ENCODE measurements around the gene MTMR12. TPM values are rescaled to one million over a fixed set of nuclear protein-coding genes. Genes with fewer than 3 reads are reported as not detected.

MTMR12 gene
- total and polyA plus RNA-seq, 2 donors (not counting 1 experiment from before 2014, with no cell fraction given): 9.6 to 29.2 TPM

GRCh38 chr5:32263684-32264083, 49.1 kb downstream of the MTMR12 start:
- no peaks in the 10 kb centered on the region for H3K27me3 ChIP-seq (replicated peaks in 1 of 4; ENCODE audit: control extremely low read depth in 1 of 4, control insufficient read depth in 3 of 4, insufficient read depth in 4 of 4, low read length in 3 of 4)
- POLR2A ChIA-PET: no interaction called here
- no peak overlapping the region for H3K4me3 ChIP-seq (ENCODE audit: control extremely low read depth in 1 of 5, extremely low read depth in 1 of 5, insufficient read depth in 1 of 5, low read depth in 2 of 5, low read length in 4 of 5)
- peaks cover 0 to 9% (median 0%) of the 10 kb centered on the region in 3 donors for H3K9me3 ChIP-seq (ENCODE audit: control extremely low read depth in 1 of 3, control insufficient read depth in 2 of 3, insufficient read depth in 1 of 3, low read length in 2 of 3)
- H4K20me1 ChIP-seq (ENCODE audit: control insufficient read depth, insufficient read depth, low read length, poor library complexity, severe bottlenecking): no peaks in the 10 kb centered on the region
- H3K9ac ChIP-seq (ENCODE audit: low read length): no peak overlapping the region
- no peak overlapping the region for H3K4me3 Mint-ChIP-seq
- H3K9me3 Mint-ChIP-seq (ENCODE audit: insufficient read depth): no peaks in the 10 kb centered on the region
- no peak overlapping the region for H2AFZ ChIP-seq (ENCODE audit: insufficient read depth, low read depth, low read length, poor library complexity, severe bottlenecking)
- H3K4me1 Mint-ChIP-seq: peaks cover 13% of the 10 kb centered on the region
- no peak overlapping the region for H3K27ac Mint-ChIP-seq
- CTCF ChIA-PET: no interaction called here
- no peak overlapping the region for H3K4me2 ChIP-seq (replicated peaks; ENCODE audit: low read depth, low read length, poor library complexity, severe bottlenecking)
- DNase-seq: no peak
- H3K27me3 Mint-ChIP-seq: no peaks in the 10 kb centered on the region
- no peak overlapping the region for H3K27ac ChIP-seq (ENCODE audit: low read length in 2 of 2)
- 91% methylated on average over 1 of the region's 4 CpGs for WGBS (ENCODE audit: insufficient coverage)
- intact Hi-C loops (cut with micrococcal nuclease): no loop called here
- TF ChIP-seq EZH2 (IDR thresholded peaks at IDR 0.05; ENCODE audit: borderline replicate concordance, insufficient read depth, low read depth, low read length, poor library complexity, severe bottlenecking) (no peak), CTCF (IDR thresholded peaks at IDR 0.05) (no peak)
- peaks cover 15 to 73% of the 10 kb centered on the region in 2 experiments for H3K36me3 ChIP-seq (replicated peaks in 1 of 2; ENCODE audit: control extremely low read depth in 1 of 2, control insufficient read depth in 1 of 2, extremely low read depth in 1 of 2, insufficient read depth in 2 of 2, low read length in 1 of 2)
- H3K79me2 ChIP-seq (ENCODE audit: control insufficient read depth, insufficient read depth, low read length): no peaks in the 10 kb centered on the region
- H3K4me1 ChIP-seq (ENCODE audit: control insufficient read depth in 2 of 2, insufficient read depth in 2 of 2, low read length in 2 of 2): peaks cover 6 to 9% of the 10 kb centered on the region in 2 donors
- no peak for ATAC-seq (ENCODE audit: low read depth)

DNA sequence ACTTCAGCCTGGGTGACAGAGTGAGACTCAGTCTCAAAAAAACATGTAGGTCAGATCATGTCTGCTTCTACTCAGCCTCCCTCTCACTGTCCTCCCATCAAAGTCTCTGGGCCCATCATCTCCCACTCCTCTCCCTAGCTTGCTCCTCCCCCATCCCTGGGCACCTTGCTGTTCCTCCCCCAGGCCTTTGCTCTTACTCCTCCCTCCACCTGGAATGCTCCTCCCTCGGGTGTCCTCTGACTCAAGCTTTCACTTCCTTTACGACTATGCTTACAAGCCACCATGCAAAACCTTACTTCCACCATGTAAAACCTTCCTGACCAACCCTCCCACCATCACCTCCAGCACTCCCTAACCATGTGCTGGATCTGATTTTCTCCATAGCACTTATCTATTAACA, 51.5 kb downstream of the MTMR12 start:
- intact Hi-C loops (cut with micrococcal nuclease): no loop called here
- Mint-ChIP-seq H3K27ac (peak overlapping the region; percentile 69), H3K9me3 (ENCODE audit: insufficient read depth) (no peaks in the 10 kb centered on the region), H3K4me3 (no peak overlapping the region), H3K4me1 (peaks cover 13% of the 10 kb centered on the region), H3K27me3 (no peaks in the 10 kb centered on the region)
- peaks cover 6 to 9% of the 10 kb centered on the region in 2 donors for H3K4me1 ChIP-seq (ENCODE audit: control insufficient read depth in 2 of 2, insufficient read depth in 2 of 2, low read length in 2 of 2)
- H3K9ac ChIP-seq (ENCODE audit: low read length): no peak overlapping the region
- peak overlapping the region in 1 of 2 donors; percentile 16 for H3K27ac ChIP-seq (ENCODE audit: low read length in 2 of 2)
- POLR2A ChIA-PET: no interaction called here
- DNase-seq: peak; percentile 39
- H3K79me2 ChIP-seq (ENCODE audit: control insufficient read depth, insufficient read depth, low read length): no peaks in the 10 kb centered on the region
- peak; percentile 36 for ATAC-seq (ENCODE audit: low read depth)
- CTCF ChIA-PET: no interaction called here
- H3K4me2 ChIP-seq (replicated peaks; ENCODE audit: low read depth, low read length, poor library complexity, severe bottlenecking): peak overlapping the region; percentile 31
- H3K9me3 ChIP-seq (ENCODE audit: control extremely low read depth in 1 of 3, control insufficient read depth in 2 of 3, insufficient read depth in 1 of 3, low read length in 2 of 3): peaks cover 0 to 9% (median 0%) of the 10 kb centered on the region in 3 donors
- no peak for TF ChIP-seq EZH2 (IDR thresholded peaks at IDR 0.05; ENCODE audit: borderline replicate concordance, insufficient read depth, low read depth, low read length, poor library complexity, severe bottlenecking)
- no peak for TF ChIP-seq CTCF (IDR thresholded peaks at IDR 0.05)
- no peak overlapping the region for H2AFZ ChIP-seq (ENCODE audit: insufficient read depth, low read depth, low read length, poor library complexity, severe bottlenecking)
- H3K27me3 ChIP-seq (replicated peaks in 1 of 4; ENCODE audit: control extremely low read depth in 1 of 4, control insufficient read depth in 3 of 4, insufficient read depth in 4 of 4, low read length in 3 of 4): no peaks in the 10 kb centered on the region
- H4K20me1 ChIP-seq (ENCODE audit: control insufficient read depth, insufficient read depth, low read length, poor library complexity, severe bottlenecking): no peaks in the 10 kb centered on the region
- H3K4me3 ChIP-seq (ENCODE audit: control extremely low read depth in 1 of 5, extremely low read depth in 1 of 5, insufficient read depth in 1 of 5, low read depth in 2 of 5, low read length in 4 of 5): no peak overlapping the region
- 7% methylated on average over 2 of the region's 2 CpGs for WGBS (ENCODE audit: insufficient coverage)
- H3K36me3 ChIP-seq (replicated peaks in 1 of 2; ENCODE audit: control extremely low read depth in 1 of 2, control insufficient read depth in 1 of 2, extremely low read depth in 1 of 2, insufficient read depth in 2 of 2, low read length in 1 of 2): peaks cover 19 to 77% of the 10 kb centered on the region in 2 experiments
